Right renal cortex interstitium (tissue), 3 donors: ENCODE data around the gene ADCY5. TPM values are rescaled to one million over a fixed set of nuclear protein-coding genes. Genes with fewer than 3 reads are reported as not detected.

Experiments used
- DNase-seq, 3 donors: peaks; one replicate each; pipeline ENCODE4 v3.0.0-alpha.2; 2013; ENCODE audit warnings: low read depth in 3 of 3, low spot score in 2 of 3
- polyA plus RNA-seq, 3 donors: library from polyadenylated mRNA; unstranded; fragments of 120-200 nt; gene quantifications; one replicate each; pipeline ENCODE4 v1.2.1, GENCODE V29; 2013; ENCODE audit not compliant: insufficient read length in 3 of 3

The ADCY5 gene
- polyA plus RNA-seq, 3 donors = 10.8 to 13.2 (median 12.7) TPM

- DNase-seq = no peak
Observed at GRCh38 chr3:123390865-123391600, 57.9 kb downstream of the ADCY5 start.

DNA sequence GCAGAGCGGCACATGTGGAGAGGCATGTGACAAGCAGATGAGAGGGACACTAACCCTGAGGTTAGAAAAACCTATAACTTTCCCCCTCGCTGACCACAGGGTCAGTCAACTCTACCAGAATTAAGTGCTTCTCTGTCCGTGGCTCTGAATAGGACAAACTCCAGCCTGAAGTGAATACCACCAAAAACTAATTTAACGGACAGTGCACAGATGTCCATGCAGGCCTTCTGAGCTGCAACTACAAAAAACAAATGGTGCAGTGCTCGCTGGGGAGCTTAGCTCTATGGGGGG, 59.3 kb downstream of the ADCY5 start:
- DNase-seq = no peak

DNA sequence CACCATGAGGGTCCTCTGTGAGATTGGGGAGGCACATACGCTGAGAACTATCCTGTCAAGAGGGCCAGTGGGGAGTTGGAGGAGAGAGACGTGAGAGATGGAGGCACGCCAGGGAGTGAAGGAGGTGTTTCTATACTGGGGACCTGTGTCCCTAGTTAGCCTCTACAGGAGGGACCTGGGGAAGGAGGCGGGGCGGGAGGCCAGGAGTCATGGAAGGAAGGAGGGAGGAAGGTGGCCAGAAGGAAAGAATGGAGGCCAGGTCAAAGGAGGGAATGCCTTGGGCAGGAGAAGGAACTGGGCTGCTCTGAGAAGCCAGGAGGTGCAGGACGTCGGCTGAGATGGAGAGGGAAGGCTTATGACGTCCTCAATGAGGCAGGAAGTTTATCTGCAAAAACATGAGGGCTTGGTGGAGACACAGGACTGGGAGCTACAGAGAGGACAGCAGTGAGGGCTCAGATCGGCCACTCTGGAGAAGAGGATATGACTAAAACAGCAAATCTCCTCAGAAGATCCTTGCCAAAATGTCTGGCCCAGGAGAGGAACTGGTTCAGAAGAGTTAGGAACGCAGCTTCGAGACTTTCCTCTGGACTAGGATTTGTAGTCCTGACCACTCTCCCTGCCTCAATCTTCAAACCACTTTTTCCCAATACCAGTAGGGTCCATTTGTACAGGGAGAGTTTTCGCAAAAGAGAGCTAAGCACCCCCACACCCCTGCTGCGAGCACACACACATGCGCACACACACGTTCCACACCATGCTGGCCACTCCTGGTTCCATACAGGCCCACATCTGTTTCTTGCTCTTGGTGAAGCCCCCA, 59.9 kb downstream of the ADCY5 start:
- DNase-seq = no peak

- DNase-seq = no peak
Observed at GRCh38 chr3:123388042-123388441, 60.8 kb downstream of the ADCY5 start.

GRCh38 chr3:123387532-123387931, 61.4 kb downstream of the ADCY5 start:
- no peak for DNase-seq

- DNase-seq = peak; percentile 52 to 69 (median 64)
Observed at GRCh38 chr3:123386477-123387040, 62.3 kb downstream of the ADCY5 start.

GRCh38 chr3:123385981-123386380, 62.9 kb downstream of the ADCY5 start:
- DNase-seq = no peak

- DNase-seq = no peak
Observed at GRCh38 chr3:123385499-123385898, 63.4 kb downstream of the ADCY5 start.

DNA sequence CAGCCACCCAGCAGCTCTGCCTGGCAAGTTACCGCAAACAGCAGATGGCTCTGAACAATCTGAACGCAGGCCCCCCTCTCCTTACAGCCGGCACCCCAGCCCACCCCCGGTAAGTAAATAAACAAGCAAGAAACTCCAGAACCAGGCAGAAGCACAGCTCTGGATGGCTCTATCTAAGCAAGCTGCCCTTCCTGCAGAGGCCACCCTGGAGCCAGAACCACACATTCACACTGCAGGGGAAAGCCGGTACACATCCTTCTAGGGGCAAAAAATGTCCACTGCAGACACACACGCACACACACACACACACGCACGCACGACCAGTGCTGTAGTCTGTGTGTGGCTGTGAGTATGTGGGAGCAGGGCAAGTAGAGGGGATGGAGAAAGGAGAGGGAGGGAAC, 63.9 kb downstream of the ADCY5 start:
- no peak for DNase-seq

GRCh38 chr3:123384256-123384655, 64.6 kb downstream of the ADCY5 start:
- no peak for DNase-seq

GRCh38 chr3:123383091-123384053, 65.5 kb downstream of the ADCY5 start:
- DNase-seq = no peak

DNA sequence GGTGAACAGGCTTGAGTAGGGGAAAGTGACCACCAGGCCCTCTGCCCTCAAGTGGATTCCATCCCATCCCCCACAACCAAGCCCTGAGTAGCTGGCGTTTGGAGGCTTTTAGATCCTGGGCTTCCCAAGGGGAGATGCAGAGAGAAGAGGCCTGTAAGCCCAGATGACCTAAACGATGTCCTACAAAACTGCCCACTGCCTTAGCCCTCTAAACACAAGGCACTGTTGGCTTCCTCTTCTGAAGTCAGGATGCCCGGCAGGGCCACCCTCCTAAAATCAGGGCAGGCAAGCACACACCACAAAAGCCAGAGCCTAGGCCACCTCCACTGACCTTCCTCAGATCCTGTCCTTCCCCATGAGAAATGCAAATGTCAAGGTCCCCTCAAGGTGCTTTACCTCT, 68.6 kb downstream of the ADCY5 start:
- DNase-seq = no peak

GRCh38 chr3:123379041-123379830, 69.7 kb downstream of the ADCY5 start:
- no peak for DNase-seq

GRCh38 chr3:123378409-123378915, 70.4 kb downstream of the ADCY5 start:
- no peak for DNase-seq

DNA sequence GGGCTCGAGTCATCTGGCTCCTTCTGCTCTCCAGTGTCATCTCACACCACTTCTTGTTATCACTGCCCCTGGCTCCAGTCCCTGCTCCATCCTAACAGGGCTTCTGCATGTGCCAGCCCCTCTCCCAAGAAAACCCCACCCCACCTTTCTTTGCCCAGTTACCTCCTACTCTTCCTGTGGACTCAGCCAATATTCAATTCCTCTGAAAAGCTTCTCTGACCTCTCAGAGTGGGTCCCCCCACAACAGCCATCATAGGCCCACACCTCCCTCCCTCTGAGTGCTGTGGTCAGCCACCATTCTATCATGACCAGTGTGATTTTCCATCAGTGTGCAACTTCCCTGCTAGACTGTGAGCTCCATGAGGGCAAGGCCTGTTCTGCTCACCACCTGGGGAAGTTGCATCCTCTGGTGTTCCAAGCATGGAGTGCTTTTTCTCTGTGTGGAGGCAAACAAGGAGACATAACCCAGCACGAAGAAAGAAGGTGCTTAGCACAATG, 71.6 kb downstream of the ADCY5 start:
- no peak for DNase-seq

DNA sequence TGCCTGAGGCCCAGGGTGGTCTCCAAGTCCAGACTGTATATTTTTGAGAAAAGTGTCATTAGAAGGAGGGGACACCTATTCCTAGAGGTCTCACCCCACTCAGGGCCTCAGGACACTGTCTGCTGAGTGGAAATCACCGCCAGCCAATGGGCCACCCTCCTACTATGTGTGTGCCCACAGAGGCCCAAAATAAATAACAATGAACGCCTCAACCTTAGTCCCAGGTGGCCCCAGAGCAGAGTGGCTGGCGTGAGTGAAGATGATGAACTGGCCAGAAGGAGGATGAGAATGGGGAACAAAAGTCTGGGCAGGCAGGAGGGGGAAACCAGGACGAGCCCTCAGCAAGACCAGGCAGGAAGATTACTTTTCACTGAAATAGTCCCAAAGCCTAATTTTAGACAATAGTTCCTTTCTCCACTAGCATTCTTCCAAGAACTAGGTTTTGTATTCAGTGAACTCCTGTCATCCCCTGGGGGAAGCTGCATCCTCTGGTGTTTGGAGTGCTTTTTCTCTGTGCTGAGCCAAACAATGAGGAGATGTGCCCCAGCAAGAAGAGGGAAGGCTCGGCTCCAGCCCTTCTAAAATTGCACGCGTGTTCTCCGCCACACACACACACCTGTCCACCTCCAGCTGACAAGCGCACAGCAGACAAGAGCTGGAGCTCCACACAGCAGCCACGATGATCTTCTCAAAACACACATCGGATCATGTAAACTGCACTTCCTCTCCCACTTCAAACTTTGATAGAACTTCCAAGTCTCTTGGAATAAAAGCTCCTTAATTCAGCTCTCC, 72.2 kb downstream of the ADCY5 start:
- no peak for DNase-seq

GRCh38 chr3:123375014-123375940, 73.6 kb downstream of the ADCY5 start:
- no peak for DNase-seq

- DNase-seq = no peak
Observed at GRCh38 chr3:123374016-123374415, 74.9 kb downstream of the ADCY5 start.
